HG03439 (cell line): ENCODE results near the gene SOAT2.
"Not testable (repeated sequence)": the region's sequence is repeated elsewhere in the genome, so short reads cannot be mapped to it uniquely, and the experiment has no call there.

Experiments used
- ATAC-seq: cut with Tn5 transposase; IDR thresholded peaks from one replicate; pipeline ENCODE4 v1.9.1; 2021; ENCODE audit warnings: mild to moderate bottlenecking, moderate library complexity; ENCODE audit not compliant: unreplicated experiment

SOAT2 gene

GRCh38 chr12:53131844-53132243 is 28.6 kb downstream of the SOAT2 start:
- no peak for ATAC-seq

DNA sequence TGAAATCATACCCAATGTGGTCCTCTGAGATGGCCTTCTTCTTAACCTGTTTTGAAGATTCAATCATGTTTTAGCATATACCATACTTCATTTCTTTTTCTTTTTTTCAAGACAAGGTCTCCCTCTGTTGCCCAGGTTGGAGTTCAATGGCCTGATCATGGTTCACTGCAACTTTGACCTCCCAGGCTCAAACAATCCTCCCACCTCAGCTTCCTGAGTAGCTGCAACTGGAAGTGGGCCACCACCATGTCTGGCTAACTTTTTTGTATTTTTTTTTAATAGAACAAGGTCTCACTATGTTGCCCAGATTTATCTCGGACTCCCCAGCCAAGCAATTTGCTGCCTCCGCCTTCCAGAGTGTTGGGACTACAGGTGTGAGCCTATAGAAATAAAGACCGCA is 30.4 kb downstream of the SOAT2 start:
- ATAC-seq = no peak

- ATAC-seq = no peak
Measured at GRCh38 chr12:53143355-53143754, 40.1 kb downstream of the SOAT2 start.

DNA sequence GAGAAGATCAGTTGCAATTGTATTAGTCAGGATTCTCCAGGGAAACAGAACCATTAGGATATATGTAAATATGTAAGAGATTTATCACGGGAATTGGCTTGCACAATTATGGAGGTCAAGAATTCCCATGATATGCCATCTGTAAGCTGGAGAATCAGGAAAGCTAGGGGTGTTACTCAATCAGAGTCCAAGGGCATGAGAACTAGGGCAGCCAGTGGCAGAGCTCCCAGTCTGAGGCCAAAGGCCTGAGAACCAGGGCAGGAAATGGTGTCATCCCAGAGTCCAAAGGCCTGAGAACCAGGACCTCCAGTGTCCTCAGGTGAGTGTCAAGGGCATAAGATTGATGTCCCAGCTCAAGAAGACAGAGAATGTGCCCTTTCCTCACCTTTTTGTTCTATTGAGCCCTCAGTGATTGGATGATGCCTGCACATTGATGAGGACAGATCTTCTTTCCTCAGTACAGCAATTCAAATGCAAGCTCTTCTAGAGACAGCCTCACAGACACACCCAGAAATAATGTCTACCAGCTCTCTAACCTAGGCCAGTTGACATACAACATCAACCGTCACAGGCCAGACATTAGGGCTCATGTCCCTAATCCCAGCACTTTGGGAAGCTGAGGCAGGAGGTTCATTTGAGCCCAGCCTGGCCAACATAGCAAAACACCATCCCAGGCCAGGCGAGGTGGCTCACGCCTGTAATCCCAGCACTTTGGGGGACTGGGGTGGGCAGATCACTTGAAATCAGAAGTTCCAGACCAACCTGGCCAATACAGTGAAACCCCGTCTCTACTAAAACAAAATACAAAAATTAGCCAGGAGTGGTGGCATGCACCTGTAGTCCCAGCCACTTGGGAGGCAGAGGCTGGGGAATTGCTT is 42.3 kb downstream of the SOAT2 start:
- ATAC-seq = no peak

DNA sequence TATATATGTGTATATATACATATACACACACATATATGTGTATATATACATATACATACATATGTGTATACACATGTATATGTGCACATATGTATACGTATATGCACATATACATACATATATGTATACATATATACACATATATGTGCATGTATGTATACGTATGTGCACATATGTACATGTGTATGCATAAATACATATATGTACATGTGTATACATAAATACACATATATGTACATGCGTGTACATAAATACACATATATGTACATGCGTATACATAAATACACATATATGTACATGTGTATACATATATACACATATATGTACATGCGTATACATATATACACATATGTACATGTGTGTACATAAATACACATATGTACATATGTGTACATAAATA is 43.9 kb downstream of the SOAT2 start:
- ATAC-seq = no peak

DNA sequence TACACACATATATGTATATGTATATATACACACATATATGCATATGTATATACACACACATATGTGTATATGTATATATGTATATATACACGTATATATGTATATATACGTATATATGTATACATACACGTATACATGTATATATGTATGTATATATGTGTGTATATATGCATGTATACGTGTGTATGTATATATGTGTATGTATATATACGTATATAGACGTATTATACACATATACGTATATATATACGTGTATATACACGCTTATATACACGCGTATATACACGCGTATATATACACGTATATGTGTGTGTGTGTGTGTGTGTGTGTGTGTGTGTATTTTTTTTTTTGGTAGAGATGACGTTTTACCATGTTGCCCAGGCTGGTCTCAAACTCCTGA is 44.4 kb downstream of the SOAT2 start:
- ATAC-seq = no peak

- ATAC-seq = no peak
Measured at GRCh38 chr12:53151039-53151438, 47.8 kb downstream of the SOAT2 start.

GRCh38 chr12:53152390-53152789 is 49.1 kb downstream of the SOAT2 start:
- ATAC-seq = no peak

DNA sequence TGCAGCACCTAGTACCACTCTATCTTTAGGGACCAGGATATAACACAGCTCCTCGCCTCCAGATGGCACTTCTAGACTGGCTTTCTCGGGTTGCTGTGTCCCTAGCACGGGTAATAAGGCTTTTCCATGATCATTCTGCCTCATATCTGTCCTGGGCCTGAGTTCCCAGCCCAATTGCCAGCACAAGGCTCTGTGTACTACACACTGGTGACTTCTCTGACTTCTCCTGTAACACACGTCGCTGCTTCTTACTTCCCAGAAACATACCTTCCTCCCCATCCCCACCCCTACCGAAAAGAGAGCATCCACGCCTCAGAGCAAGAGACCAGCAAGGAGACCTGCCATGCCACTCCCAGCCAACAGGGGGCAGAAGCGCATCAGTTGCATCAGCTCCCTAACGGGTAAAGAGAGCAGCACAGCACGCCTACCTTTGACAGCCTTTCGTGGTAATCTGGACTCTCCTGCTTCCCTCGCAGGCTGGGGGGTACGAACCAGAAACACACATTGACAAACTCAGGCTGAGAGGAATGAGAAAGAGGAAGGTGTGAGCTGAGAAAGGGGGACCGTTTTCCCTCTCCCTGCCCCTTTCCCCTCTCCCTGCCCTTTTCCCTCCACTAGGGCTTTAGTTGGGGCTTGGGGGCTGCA is 56.0 kb downstream of the SOAT2 start:
- ATAC-seq = no peak

GRCh38 chr12:53160000-53160399 is 56.7 kb downstream of the SOAT2 start:
- ATAC-seq = no peak

- no peak for ATAC-seq
Measured at GRCh38 chr12:53160673-53161072, 57.4 kb downstream of the SOAT2 start.

DNA sequence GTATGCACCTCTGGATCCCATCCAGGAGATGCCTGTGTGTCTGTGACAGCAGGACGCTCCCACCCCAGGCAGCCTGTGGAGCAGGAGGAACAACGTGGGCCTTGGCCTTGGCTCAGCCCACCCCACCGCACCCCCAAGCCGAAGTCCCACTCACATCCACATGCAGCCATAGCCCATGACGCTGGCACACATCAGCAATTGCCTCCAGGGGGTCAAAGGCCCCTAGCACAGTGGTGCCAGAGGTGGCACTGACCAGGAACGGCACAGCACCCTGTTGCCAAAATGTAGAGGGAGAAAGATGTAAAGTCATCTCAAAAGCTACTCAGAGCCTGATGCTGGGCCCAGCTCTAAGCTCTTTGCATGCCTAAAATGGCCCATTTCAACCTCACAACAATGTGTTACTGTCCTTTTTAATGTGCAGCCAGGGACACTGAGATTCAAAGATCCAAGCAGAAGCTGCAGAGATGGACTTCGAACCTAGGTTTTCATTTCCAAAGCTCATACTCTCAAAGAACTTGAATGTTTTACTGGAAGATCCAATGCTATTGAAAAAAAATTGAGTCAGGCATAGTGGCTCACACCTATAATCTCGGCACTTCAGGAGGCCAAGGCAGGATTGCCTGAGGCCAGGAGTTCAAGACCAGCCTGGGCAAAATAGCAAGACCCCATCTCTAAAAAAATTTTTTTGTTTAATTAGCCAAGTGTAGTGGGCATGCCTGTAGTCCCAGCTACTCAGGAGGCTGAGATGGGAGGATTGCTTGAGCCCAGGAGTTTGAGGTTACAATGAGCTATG is 58.0 kb downstream of the SOAT2 start:
- no peak for ATAC-seq

GRCh38 chr12:53163008-53163407 is 59.7 kb downstream of the SOAT2 start:
- not testable (repeated sequence) for ATAC-seq

DNA sequence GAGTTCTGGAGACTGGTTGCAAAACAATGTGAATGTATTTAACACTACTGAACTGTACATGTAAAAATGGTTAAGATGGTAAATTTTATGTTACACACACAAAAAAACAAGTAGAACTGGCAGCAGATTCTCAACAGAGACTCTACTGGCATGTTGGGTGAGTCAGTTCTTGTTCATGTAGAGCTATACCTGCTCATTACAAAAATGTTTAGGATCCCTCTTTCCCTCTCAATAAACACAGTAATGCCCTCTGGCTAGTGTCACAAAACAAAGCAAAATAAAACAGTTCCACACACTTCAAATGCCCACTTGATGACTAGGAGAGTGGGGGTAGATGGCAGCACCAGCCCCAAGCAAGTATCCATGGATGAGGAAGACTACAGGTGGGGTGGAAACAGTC is 63.6 kb downstream of the SOAT2 start:
- ATAC-seq = no peak

- no peak for ATAC-seq
Measured at GRCh38 chr12:53169644-53170043, 66.4 kb downstream of the SOAT2 start.

DNA sequence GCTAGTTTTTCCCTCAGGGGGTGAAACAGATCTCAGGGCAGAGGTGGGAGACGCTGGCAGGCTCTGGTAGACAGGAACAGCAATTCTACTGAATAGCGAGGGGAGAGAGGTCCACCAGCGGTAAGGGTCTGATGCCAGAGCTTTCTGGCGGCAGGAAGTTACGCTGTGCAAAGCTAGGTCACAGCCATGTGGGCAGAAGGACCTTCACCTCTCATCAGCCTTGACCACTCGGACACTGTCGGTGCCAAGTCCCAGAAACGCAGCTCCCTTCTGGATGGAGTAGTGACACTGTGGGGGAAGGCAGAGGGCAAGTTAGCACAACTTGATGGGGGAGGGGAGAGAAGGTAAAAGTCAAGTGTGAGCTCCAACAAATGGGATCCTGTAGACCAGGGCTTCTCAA is 66.9 kb downstream of the SOAT2 start:
- ATAC-seq = no peak

GRCh38 chr12:53170876-53171724 is 67.8 kb downstream of the SOAT2 start:
- ATAC-seq = no peak

DNA sequence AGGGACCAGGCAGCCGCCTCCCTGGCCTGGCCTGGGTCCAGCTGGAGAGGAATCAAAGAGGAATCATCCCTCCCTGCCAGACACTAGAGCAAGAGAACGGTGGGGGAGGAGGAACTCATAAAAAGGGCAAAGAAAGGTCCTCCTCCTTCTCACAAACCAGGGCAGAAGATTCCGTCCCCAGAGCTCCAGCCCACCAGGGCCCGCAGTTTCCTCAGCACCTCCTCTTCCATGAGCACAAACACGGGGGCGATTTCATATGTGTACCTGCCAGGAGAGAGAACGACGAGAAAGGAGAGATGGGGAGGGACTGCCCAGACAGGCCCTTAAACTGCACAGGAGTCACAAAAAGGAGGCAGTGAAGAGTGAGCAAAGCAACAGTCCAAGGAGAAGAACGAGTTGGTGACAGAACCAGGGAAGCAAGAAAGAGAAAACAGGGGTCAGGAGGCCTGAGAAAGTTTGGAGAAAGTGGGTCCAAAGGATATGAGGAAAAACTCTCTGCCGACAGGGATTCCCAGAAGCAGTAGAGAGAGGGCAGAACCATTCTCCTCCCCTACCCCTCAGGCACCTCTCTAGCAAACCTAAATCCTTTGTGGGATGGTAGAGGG is 68.5 kb downstream of the SOAT2 start:
- ATAC-seq = no peak

DNA sequence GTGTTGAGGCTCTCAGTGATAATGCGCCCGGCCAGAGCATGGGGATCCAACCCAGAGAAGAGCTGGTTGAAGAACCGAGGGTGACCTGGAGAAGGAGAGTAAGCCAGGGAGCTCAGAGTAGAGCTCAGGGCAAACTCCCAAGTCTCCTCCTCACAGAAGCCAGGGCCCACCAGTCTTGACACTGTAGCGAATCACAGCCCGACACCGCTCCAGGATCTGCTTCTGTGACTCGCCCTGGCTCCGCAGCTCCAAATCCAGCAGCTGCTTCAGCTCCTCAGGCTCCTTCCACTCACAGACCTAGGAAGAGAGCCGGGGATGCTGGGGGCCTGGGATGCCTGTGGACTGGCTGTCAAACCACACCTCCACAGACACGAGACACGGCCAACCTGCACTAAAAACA is 69.1 kb downstream of the SOAT2 start:
- ATAC-seq = no peak

DNA sequence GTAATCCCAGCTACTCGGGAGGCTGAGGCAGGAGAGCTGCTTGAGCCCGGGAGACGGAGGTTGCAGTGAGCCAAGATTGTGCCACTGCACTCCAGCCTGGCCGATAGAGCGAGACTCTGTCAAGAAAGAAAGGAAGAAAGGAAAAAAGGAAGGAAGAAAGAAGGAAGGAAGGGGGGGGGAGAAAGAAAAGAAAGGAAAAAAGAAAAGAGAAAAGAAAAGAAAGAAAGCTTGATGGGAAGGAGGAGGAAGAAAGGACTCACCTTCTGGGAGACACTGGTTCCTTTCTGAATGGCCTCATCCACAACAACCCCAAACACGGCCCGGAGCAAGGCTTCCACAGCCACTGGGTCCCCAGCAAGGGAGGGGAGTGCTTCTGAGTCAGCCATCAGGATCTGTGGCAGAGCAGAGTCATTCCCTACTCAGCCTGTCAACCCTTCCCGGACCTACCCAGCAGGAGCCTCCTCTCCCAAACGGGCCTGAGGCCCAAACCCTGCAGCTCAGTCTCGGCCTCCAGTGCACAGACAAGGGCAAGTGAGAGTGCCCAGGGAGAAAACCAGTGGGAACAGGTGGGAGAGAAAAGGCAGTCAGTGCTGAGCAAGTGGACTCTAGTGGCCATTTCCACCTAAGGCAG is 69.9 kb downstream of the SOAT2 start:
- ATAC-seq = no peak
